HL-60 (cell line): ENCODE data around the gene GORASP1.

Experiments used
- DNase-seq, 2 experiments: peaks; one replicate each; pipeline ENCODE4 v3.0.0-alpha.2; 2010 to 2020; ENCODE audit warnings: low read depth in 1 of 2, low spot score in 1 of 2
- H3K27ac ChIP-seq: fragments of 250-450 bp; sonication (Bioruptor Pico); replicated peaks from 2 replicates; pipeline ENCODE4 v1.5.1; 2020; ENCODE audit warnings: mild to moderate bottlenecking, moderate library complexity
- H3K27me3 ChIP-seq: fragments of 250-450 bp; sonication (Bioruptor Pico); 2 replicates; pipeline ENCODE4 v1.5.1; 2021; ENCODE audit warnings: mild to moderate bottlenecking, moderate library complexity; ENCODE audit not compliant: insufficient read depth, poor library complexity, severe bottlenecking
- H3K4me3 ChIP-seq: replicated peaks from 2 replicates; pipeline ENCODE4 v1.5.1; 2011; ENCODE audit warnings: mild to moderate bottlenecking, control low read depth, low read length; ENCODE audit not compliant: insufficient read depth
- GABPA ChIP-seq: IDR thresholded peaks from 2 replicates; pipeline ENCODE4 v1.6.1; 2012; ENCODE audit warnings: low read depth
- POLR2AphosphoS5 ChIP-seq: IDR thresholded peaks from 2 replicates; pipeline ENCODE4 v1.6.1; 2012; ENCODE audit warnings: low read depth
- REST ChIP-seq: IDR thresholded peaks from 2 replicates; pipeline ENCODE4 v1.6.1; 2012; ENCODE audit warnings: low read depth; ENCODE audit not compliant: insufficient replicate concordance
- SPI1 ChIP-seq: IDR thresholded peaks from 2 replicates; pipeline ENCODE4 v1.6.1; 2012; ENCODE audit warnings: low read depth, mild to moderate bottlenecking, borderline replicate concordance
- TF ChIP-seq, protein P1 (sequence below): IDR thresholded peaks from one replicate; pipeline ENCODE4 v1.5.1; 2011; ENCODE audit warnings: low read length, control low read depth, inconsistent platforms; ENCODE audit not compliant: insufficient read depth

The GORASP1 gene

GRCh38 chr3:39149498-39150147 is 42.2 kb upstream of the GORASP1 start:
- Histone ChIP-seq H3K27me3 (no peaks in the 10 kb centered on the region), H3K27ac (peak overlapping the region; percentile 88), H3K4me3 (no peak overlapping the region)
- TF ChIP-seq, protein P1, sequence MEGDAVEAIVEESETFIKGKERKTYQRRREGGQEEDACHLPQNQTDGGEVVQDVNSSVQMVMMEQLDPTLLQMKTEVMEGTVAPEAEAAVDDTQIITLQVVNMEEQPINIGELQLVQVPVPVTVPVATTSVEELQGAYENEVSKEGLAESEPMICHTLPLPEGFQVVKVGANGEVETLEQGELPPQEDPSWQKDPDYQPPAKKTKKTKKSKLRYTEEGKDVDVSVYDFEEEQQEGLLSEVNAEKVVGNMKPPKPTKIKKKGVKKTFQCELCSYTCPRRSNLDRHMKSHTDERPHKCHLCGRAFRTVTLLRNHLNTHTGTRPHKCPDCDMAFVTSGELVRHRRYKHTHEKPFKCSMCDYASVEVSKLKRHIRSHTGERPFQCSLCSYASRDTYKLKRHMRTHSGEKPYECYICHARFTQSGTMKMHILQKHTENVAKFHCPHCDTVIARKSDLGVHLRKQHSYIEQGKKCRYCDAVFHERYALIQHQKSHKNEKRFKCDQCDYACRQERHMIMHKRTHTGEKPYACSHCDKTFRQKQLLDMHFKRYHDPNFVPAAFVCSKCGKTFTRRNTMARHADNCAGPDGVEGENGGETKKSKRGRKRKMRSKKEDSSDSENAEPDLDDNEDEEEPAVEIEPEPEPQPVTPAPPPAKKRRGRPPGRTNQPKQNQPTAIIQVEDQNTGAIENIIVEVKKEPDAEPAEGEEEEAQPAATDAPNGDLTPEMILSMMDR: no peak
- TF ChIP-seq SPI1: no peak
- no peak for TF ChIP-seq POLR2AphosphoS5
- TF ChIP-seq GABPA: no peak
- TF ChIP-seq REST: no peak
- no peak for DNase-seq

GRCh38 chr3:39149059-39149455 is 41.6 kb upstream of the GORASP1 start:
- H3K27me3 ChIP-seq: no peaks in the 10 kb centered on the region
- H3K27ac ChIP-seq: peak overlapping the region; percentile 88
- H3K4me3 ChIP-seq: no peak overlapping the region
- DNase-seq: no peak
- TF ChIP-seq, protein P1: no peak
- TF ChIP-seq GABPA (no peak), SPI1 (no peak), REST (no peak), POLR2AphosphoS5 (no peak)

GRCh38 chr3:39148435-39149058 is 41.1 kb upstream of the GORASP1 start:
- DNase-seq: peak in 1 of 2 experiments; percentile 70
- no peak overlapping the region for H3K4me3 ChIP-seq
- H3K27ac ChIP-seq: peak overlapping the region; percentile 88

More at GRCh38 chr3:39148435-39149058, 41.1 kb upstream of the GORASP1 start:
- TF ChIP-seq REST (no peak), SPI1 (peak; percentile 64; the same call in 1 of the 2 replicates)
- H3K27me3 ChIP-seq: no peaks in the 10 kb centered on the region
